Measurements from ENCODE around the gene HCAR1.

Gene HCAR1

DNA sequence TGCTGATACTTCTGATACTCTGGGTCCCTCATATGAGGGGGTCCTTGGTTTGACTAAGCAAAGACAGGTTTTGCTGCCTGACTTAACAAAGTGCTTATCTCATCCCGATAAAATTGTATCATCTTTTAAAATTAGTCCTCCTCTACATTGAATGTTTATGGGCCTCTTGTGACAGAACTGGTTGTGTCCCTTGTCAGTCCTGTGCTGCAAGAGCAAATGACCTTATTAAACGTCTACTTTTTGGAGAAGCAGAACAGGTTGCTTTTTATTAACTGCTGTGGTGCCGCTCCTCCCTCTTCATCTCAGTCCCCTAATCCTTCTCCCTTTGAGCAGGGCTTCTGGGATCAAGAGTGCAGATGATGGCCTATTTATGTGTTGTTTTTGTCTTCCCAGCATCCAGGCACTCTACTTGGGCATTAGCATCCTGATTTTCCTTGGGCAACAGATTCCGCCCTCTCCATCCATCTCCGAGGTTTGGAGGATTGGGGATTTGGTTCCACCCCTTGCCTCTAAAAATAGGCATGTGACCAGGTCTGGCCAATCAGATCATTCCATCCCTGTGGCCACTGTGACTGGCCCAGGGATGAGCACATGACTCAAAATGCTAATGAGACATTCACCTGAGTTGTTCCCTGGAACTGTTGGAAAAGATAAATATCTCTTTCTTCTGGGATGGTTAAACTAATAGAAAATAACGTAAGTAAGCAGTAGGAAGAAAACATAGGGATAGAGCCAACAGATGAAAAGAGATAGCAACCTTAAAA is 19.1 kb upstream of the HCAR1 start:
- TF ChIP-seq CTCF (IDR thresholded peaks at IDR 0.05; ENCODE audit: extremely low read depth, insufficient read depth, missing control alignments): no peak
- in situ Hi-C loops (cut with MboI; ENCODE audit: low pct_unique_long_range_greater_than_20kb, low sequenced_read_pairs, unreplicated experiment): loop anchor here (10.0 kb wide), 1 partner anchor 115 kb away; no protein-coding TSS in a partner anchor
- DNase-seq (ENCODE audit: low spot score): no peak

DNA sequence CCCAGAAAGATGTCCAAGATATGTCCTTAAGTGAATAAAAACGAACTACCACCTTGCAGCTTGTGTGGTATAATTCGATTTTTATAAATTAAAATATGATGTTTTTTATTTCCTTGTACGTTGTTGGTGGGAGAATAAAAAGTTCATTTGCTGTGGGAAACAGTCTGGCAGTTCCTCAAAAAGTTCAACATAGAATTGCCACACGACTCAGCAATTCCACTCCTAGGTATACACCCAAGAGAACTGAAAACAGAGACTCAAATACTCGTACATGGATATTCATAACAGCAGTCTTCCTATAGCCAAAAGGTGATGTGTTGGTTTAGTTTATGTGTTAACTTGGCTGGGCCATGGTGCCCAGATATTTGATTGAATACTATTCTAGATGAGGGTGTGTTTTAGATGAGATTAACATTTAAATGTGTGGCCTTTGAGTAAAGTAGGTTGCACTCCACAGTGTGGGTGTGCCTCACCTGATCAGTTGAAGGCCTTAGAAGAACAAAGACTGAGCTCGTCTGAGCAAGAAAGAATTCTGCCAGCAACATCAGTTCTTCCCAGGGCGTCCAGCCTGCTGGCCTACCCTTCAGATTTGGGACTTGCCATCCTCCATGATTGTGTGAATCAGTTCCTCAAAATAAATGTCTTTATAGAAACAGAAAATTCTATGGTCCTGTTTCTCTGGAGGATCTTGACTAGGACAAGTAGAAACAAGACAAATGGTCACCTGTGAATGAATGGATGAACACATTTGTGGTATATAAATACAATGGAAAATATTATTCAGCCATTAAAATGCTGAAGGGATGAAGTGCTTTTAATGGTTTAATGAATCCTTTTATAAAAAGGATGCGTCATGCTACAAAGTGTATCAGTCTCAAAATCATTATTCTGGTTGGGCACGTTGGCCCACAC is 16.8 kb upstream of the HCAR1 start:
- no peak for TF ChIP-seq CTCF (IDR thresholded peaks at IDR 0.05; ENCODE audit: extremely low read depth, insufficient read depth, missing control alignments)
- in situ Hi-C loops (cut with MboI; ENCODE audit: low pct_unique_long_range_greater_than_20kb, low sequenced_read_pairs, unreplicated experiment): no loop called here
- DNase-seq (ENCODE audit: low spot score): no peak

GRCh38 chr12:122743895-122744525 is 13.4 kb upstream of the HCAR1 start:
- no peak for DNase-seq (ENCODE audit: low spot score)
- in situ Hi-C loops (cut with MboI; ENCODE audit: low pct_unique_long_range_greater_than_20kb, low sequenced_read_pairs, unreplicated experiment): no loop called here
- TF ChIP-seq CTCF (IDR thresholded peaks at IDR 0.05; ENCODE audit: extremely low read depth, insufficient read depth, missing control alignments): no peak

- DNase-seq (ENCODE audit: low spot score): no peak
- TF ChIP-seq CTCF (IDR thresholded peaks at IDR 0.05; ENCODE audit: extremely low read depth, insufficient read depth, missing control alignments): no peak
- in situ Hi-C loops (cut with MboI; ENCODE audit: low pct_unique_long_range_greater_than_20kb, low sequenced_read_pairs, unreplicated experiment): no loop called here
Measured at GRCh38 chr12:122740351-122740750, 9.7 kb upstream of the HCAR1 start.

- in situ Hi-C loops (cut with MboI; ENCODE audit: low pct_unique_long_range_greater_than_20kb, low sequenced_read_pairs, unreplicated experiment): no loop called here
- no peak for TF ChIP-seq CTCF (IDR thresholded peaks at IDR 0.05; ENCODE audit: extremely low read depth, insufficient read depth, missing control alignments)
- DNase-seq (ENCODE audit: low spot score): no peak
Measured at GRCh38 chr12:122738571-122738970, 7.9 kb upstream of the HCAR1 start.

GRCh38 chr12:122732611-122733010 is 2.0 kb upstream of the HCAR1 start:
- in situ Hi-C loops (cut with MboI; ENCODE audit: low pct_unique_long_range_greater_than_20kb, low sequenced_read_pairs, unreplicated experiment): no loop called here
- TF ChIP-seq CTCF (IDR thresholded peaks at IDR 0.05; ENCODE audit: extremely low read depth, insufficient read depth, missing control alignments): no peak
- no peak for DNase-seq (ENCODE audit: low spot score)
